Tibial nerve (tissue), 3 donors: Measurements from ENCODE around the gene ZNF584.

Experiments
- CTCF ChIP-seq, 5 experiments: fragments of 200-600 bp in 3 of 5; fragments of 450-650 bp in 2 of 5; sonication (generic) in 3 of 5; IDR thresholded peaks; one replicate each; pipeline ENCODE4 v1.5.1; 2016 to 2019; ENCODE audit warnings: antibody characterized with exemption in 5 of 5, mild to moderate bottlenecking in 3 of 5, moderate library complexity in 2 of 5
- POLR2A ChIP-seq, 2 donors: fragments of 450-650 bp; IDR thresholded peaks; one replicate each; pipeline ENCODE4 v1.6.1; 2017; ENCODE audit warnings: antibody characterized with exemption in 2 of 2, mild to moderate bottlenecking in 2 of 2, moderate library complexity in 2 of 2

DNA sequence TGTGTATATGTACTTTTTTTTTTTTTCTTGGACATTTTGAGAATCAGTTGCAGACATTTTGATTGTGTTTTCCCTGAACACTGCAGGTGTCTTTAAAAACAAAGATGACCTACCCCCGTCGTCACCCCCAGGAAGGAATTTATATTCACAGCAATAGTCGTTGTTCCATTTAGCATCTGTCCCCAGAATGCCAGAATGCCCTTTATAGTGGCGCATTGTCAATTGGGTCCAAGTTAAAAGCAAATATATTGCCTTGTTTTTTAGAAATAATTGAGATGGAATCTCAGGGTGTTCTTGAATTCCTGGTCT is 14.8 kb upstream of the ZNF584 start:
- TF ChIP-seq POLR2A (IDR thresholded peaks at IDR 0.05) = no peak
- TF ChIP-seq CTCF (IDR thresholded peaks at IDR 0.05) = no peak
